Measurements from ENCODE around the gene MAP2K3. TPM values are rescaled to one million over a fixed set of nuclear protein-coding genes. Genes with fewer than 3 reads are reported as not detected.
A peak's percentile ranks its signal among the peaks of the same experiment; 100 is the strongest.

The MAP2K3 gene
- total RNA-seq, 1 experiment from 2014 or later = 50.9 TPM

DNA sequence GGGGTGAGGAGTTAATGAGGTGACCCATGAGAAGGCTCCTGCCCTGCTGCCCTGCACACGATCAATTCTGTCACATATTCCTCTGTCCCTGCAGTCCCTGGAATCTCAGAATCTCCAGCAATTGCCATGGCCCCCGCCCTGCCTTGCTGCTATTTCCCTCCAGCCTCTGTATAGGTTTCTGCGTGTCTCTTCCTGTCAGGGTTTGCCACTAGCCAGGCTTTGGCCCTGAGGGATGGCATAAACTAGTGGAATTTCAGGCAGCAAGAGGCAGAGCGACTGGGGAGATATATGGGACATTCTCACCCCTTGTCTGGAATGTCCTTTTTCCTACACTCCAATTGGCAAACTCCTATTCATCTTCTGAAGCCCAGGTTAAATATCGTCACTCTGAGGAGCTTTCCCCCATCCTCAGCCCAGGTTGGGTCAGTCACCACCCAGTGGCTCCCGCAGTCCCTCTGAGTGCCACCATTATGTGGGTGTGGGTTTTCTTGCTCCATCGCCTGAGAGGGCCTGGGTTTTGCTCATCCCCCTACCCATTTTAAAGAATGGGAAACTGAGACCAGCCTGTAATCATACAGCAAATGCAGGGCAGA is 15.8 kb upstream of the MAP2K3 start:
- Mint-ChIP-seq H3K9me3 (ENCODE audit: unreplicated experiment) (no peaks in the 10 kb centered on the region), H3K36me3 (ENCODE audit: insufficient read depth, unreplicated experiment) (no peaks in the 10 kb centered on the region), H3K27me3 (ENCODE audit: insufficient read depth, unreplicated experiment) (no peaks in the 10 kb centered on the region), H3K4me3 (ENCODE audit: unreplicated experiment) (no peak overlapping the region), H3K4me1 (ENCODE audit: low read depth, unreplicated experiment) (no peaks in the 10 kb centered on the region), H3K27ac (ENCODE audit: unreplicated experiment) (no peak overlapping the region)
- intact Hi-C loops (cut with micrococcal nuclease; ENCODE audit: unreplicated experiment) = no loop called here
- Histone ChIP-seq H3K36me3 (ENCODE audit: control insufficient read depth, insufficient read depth, low read length) (no peaks in the 10 kb centered on the region), H3K9me3 (no peaks in the 10 kb centered on the region), H3K4me3 (ENCODE audit: low read depth, low read length) (no peak overlapping the region), H3K4me1 (no peaks in the 10 kb centered on the region), H3K27me3 (replicated peaks; ENCODE audit: control insufficient read depth, insufficient read depth, low read length) (no peaks in the 10 kb centered on the region)
- ChIA-PET CTCF (no interaction called here), POLR2A (no interaction called here)
- peak in 1 of 2 experiments; percentile 48 for DNase-seq
- no TSS peak for BruUV-seq (replicated peaks)
- TF ChIP-seq, protein P1, sequence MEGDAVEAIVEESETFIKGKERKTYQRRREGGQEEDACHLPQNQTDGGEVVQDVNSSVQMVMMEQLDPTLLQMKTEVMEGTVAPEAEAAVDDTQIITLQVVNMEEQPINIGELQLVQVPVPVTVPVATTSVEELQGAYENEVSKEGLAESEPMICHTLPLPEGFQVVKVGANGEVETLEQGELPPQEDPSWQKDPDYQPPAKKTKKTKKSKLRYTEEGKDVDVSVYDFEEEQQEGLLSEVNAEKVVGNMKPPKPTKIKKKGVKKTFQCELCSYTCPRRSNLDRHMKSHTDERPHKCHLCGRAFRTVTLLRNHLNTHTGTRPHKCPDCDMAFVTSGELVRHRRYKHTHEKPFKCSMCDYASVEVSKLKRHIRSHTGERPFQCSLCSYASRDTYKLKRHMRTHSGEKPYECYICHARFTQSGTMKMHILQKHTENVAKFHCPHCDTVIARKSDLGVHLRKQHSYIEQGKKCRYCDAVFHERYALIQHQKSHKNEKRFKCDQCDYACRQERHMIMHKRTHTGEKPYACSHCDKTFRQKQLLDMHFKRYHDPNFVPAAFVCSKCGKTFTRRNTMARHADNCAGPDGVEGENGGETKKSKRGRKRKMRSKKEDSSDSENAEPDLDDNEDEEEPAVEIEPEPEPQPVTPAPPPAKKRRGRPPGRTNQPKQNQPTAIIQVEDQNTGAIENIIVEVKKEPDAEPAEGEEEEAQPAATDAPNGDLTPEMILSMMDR (IDR thresholded peaks at IDR 0.05; ENCODE audit: insufficient read depth in 1 of 2, low read depth in 1 of 2, low read length in 1 of 2, severe bottlenecking in 1 of 2, unreplicated experiment in 1 of 2) = no peak

DNA sequence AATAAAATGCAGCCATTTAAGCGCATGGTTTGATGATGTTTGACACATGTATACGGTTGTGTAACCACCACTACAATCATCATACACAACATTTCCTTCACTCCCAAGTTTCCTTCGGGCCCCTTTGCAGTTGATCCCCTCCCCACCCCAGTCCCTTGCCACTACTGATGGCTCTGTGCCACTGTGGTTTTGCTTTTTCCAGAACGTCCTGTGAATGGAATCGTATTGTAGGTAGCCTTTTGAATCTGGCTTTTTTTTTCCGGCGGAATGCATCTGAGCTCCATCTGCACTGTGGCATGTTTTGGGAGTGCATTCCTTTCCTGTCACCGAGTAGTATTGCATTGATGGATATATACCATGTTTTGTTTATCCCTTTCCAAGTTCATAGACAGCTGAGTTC is 15.1 kb upstream of the MAP2K3 start:
- POLR2A ChIA-PET = no interaction called here
- H3K9me3 ChIP-seq = no peaks in the 10 kb centered on the region
- TF ChIP-seq, protein P1 (IDR thresholded peaks at IDR 0.05; ENCODE audit: insufficient read depth in 1 of 2, low read depth in 1 of 2, low read length in 1 of 2, severe bottlenecking in 1 of 2, unreplicated experiment in 1 of 2) = no peak
- no peaks in the 10 kb centered on the region for H3K36me3 ChIP-seq (ENCODE audit: control insufficient read depth, insufficient read depth, low read length)
- CTCF ChIA-PET = interaction anchor here (0.6 kb wide), 1 partner anchor 26 kb away, joined by 3 read pairs; no protein-coding TSS in a partner anchor
- Mint-ChIP-seq H3K4me3 (ENCODE audit: unreplicated experiment) (no peak overlapping the region), H3K4me1 (ENCODE audit: low read depth, unreplicated experiment) (no peaks in the 10 kb centered on the region), H3K9me3 (ENCODE audit: unreplicated experiment) (no peaks in the 10 kb centered on the region), H3K27me3 (ENCODE audit: insufficient read depth, unreplicated experiment) (no peaks in the 10 kb centered on the region), H3K36me3 (ENCODE audit: insufficient read depth, unreplicated experiment) (no peaks in the 10 kb centered on the region), H3K27ac (ENCODE audit: unreplicated experiment) (no peak overlapping the region)
- no TSS peak for BruUV-seq (replicated peaks)
- H3K4me3 ChIP-seq (ENCODE audit: low read depth, low read length) = no peak overlapping the region
- H3K4me1 ChIP-seq = no peaks in the 10 kb centered on the region
- DNase-seq = no peak
- H3K27me3 ChIP-seq (replicated peaks; ENCODE audit: control insufficient read depth, insufficient read depth, low read length) = no peaks in the 10 kb centered on the region
- intact Hi-C loops (cut with micrococcal nuclease; ENCODE audit: unreplicated experiment) = no loop called here

DNA sequence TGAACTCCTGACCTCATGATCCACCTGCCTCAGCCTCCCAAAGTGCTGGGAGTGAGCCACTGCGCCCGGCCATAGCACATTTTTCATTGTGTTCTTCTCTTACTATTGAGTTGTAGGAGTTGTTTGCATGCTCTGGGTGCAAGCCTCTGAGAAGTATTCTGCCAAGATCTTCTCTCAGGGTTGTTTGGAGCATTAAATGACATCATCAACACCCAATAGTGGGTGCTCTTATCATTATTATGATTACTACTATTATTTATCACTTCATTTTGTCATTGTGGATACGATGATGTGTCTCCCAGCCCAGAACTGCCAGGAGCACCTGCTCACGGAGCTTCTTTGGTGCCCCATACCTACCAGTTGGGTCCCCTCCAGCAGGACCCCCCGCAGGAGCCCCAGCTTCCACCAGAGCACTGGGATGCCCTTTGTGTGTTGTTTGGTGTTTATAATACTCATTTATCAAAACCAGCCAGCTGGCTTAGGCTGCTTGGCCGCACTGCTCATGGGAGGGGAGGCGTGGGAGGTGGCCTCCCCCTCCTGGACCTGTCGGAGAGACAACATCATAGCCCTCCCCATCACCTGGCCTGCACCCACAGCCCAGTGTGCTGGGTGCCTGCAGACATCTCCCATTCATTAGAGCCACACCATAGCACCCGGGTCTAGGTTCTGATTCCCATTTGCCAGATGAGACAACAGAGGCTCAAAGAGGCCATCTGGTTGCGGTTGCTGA is 12.9 kb upstream of the MAP2K3 start:
- H3K27ac Mint-ChIP-seq (ENCODE audit: unreplicated experiment) = no peak overlapping the region
- TF ChIP-seq, protein P1 (IDR thresholded peaks at IDR 0.05; ENCODE audit: insufficient read depth in 1 of 2, low read depth in 1 of 2, low read length in 1 of 2, severe bottlenecking in 1 of 2, unreplicated experiment in 1 of 2) = no peak

More for the DNA sequence above, 12.9 kb upstream of the MAP2K3 start:
- peaks cover 6% of the 10 kb centered on the region for H3K36me3 Mint-ChIP-seq (ENCODE audit: insufficient read depth, unreplicated experiment)
- intact Hi-C loops (cut with micrococcal nuclease; ENCODE audit: unreplicated experiment) = no loop called here
- Histone ChIP-seq H3K4me3 (ENCODE audit: low read depth, low read length) (no peak overlapping the region), H3K4me1 (peaks cover 4% of the 10 kb centered on the region), H3K9me3 (no peaks in the 10 kb centered on the region), H3K36me3 (ENCODE audit: control insufficient read depth, insufficient read depth, low read length) (no peaks in the 10 kb centered on the region), H3K27me3 (replicated peaks; ENCODE audit: control insufficient read depth, insufficient read depth, low read length) (no peaks in the 10 kb centered on the region)
- no peak overlapping the region for H3K4me3 Mint-ChIP-seq (ENCODE audit: unreplicated experiment)
- H3K27me3 Mint-ChIP-seq (ENCODE audit: insufficient read depth, unreplicated experiment) = no peaks in the 10 kb centered on the region
- no peaks in the 10 kb centered on the region for H3K9me3 Mint-ChIP-seq (ENCODE audit: unreplicated experiment)
- DNase-seq = no peak
- no TSS peak for BruUV-seq (replicated peaks)
- ChIA-PET POLR2A (no interaction called here), CTCF (no interaction called here)
- no peaks in the 10 kb centered on the region for H3K4me1 Mint-ChIP-seq (ENCODE audit: low read depth, unreplicated experiment)
